ENCODE data around the gene CASP4.

DNA sequence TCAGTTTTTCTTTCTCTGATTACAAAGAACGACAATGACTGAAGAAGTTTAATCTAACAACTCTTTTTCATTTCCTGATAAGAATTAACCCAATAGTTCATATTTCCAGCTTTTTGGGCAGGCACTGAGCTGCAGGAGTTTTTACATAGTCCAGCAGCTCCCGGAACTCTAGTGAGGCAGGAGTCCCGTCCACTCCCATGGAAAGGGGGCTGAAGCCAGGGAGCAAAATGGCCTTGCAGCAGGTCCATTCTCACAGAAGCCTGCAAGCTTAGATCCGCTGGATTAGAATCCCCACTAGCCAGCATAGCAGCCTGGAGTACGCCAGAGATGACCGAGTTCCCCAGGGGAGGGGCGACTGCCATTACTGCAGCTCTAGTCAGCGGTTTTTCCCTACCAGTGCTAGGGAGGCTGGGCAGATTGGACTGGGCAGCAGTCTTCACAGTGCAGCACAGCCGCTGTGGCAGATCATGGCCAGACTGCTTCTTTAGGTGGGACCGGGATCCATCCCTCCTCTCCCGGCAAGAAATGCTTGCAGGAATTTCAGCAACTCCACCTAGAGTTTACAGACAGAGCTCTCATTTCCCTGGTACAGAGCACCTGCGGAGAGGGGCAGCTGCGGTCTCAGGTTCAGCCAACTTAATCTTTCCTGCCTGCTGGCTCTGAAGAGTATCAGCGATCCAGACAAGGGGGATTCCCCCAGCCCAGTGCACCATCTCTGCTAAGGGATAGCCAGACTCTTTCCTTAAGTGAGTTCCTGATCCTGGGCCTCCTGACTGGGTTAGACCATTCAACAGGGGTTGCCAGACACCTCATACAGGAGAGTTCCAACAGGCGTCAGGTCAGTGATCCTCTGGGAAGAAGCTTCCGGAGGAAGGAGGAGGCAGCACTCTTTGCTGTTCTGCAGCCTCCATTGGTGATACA lies 742 bp upstream of the CASP4 start:
- no peak for TF ChIP-seq POLR2AphosphoS5 (IDR thresholded peaks at IDR 0.05)
- TF ChIP-seq, protein P1, sequence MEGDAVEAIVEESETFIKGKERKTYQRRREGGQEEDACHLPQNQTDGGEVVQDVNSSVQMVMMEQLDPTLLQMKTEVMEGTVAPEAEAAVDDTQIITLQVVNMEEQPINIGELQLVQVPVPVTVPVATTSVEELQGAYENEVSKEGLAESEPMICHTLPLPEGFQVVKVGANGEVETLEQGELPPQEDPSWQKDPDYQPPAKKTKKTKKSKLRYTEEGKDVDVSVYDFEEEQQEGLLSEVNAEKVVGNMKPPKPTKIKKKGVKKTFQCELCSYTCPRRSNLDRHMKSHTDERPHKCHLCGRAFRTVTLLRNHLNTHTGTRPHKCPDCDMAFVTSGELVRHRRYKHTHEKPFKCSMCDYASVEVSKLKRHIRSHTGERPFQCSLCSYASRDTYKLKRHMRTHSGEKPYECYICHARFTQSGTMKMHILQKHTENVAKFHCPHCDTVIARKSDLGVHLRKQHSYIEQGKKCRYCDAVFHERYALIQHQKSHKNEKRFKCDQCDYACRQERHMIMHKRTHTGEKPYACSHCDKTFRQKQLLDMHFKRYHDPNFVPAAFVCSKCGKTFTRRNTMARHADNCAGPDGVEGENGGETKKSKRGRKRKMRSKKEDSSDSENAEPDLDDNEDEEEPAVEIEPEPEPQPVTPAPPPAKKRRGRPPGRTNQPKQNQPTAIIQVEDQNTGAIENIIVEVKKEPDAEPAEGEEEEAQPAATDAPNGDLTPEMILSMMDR (IDR thresholded peaks at IDR 0.05), result no peak
